COLO668 (cell line): ENCODE data around the gene CD86.

Experiments used
- DNase-seq: peaks from one replicate; lab custom pipeline; 2025; ENCODE audit not compliant: unreplicated experiment; lab: John Stamatoyannopoulos, UW

The CD86 gene

DNA sequence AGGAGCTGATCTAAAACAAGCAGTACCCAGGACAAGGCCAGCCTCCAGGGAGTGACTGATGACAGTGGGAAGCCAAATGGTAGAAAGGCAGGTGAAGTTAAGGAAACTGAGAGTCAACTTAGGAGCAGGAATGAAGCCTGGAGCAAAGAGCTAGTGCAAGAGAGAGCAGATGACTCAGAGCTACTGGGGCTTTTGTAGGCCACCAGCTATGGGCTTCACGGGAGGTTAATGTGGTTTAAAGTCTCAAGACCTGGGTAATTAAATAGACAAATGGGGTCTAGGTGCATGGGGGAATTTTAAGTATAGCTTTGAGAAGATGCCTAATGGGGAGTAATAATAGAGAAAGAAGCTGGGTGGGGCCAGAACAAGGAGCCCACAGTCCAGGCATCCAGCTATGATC lies 3.1 kb downstream of the CD86 start:
- no peak for DNase-seq

GRCh38 chr3:122060040-122060698 lies 5.0 kb downstream of the CD86 start:
- DNase-seq, result no peak

DNA sequence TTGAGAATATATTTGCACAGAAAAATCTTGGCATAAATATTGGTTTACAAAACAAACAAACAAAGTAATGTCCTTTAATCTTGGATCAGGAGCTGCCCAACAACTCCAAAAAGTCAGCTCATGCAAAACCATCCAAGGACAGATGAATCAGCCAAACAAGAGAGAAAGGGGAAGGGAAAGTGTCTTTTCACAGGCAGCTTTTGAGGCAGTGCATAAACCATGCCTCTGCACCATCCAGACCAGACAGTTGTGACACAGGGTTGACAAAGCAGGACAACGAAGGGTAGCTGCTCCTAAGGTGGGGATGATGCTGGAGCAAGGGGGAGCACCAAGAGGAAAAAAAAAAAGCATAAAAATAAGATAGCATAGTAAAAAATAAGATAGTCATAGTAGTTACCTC lies 8.7 kb downstream of the CD86 start:
- no peak for DNase-seq

DNA sequence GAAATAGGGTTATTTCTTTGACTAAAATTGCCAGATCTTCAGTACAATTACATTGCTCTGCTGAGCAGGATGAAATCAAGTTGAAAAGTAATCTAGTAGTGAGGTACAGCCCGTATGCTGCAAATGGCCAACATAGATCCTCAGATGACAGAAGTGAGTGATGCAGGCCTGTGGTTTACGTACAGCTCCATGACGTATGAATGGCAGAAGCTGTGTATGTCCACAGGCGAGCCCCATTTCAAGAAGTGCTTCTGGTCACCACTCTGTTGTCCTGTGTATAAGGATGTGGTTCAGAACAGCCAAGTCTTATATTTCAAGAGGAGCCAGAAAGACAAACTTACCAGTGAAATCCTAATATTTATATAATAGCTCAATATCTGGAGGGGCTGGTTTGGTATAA lies 9.2 kb downstream of the CD86 start:
- DNase-seq, result no peak

DNA sequence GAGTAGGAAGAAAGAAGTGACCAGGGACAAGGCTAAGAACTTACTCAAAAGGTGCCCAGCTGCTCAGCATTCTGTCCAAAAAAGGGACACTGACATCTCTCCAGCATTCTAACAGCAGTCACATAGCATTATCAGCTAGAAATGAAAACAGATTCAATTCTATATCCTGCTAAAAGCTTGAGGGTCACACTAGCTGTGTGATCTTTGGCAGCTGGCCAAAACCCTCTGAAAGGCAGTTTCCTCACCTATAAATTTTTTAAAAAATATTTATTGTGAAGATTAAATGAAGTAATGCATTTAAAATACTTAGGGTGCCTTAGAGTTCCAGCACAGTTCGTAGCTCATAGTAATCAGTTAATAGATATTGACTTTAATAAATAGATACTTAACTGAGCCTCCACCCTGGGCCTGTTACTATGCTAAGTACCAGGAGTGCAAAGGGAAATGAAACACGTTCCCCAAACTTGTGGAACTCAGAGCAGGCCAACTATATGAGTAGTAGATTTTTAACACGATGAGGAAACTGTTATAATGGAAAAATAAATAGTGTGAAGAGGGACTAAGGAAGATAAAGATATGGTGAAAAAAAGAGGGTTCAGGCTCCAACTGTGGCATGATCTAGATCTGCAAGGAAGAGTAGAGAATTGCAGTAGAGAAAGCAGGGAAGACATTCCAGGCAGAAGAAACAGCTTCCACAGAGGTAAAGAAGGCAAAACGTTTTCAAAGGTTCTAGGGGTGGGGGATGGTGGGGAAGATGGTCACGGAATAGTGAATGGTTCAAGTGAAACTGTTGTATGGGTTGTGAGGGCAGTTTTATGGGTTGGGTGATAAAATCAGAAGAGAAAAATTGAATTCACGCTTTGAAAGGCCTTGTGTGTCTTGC lies 11.4 kb downstream of the CD86 start:
- no peak for DNase-seq

GRCh38 chr3:122067214-122067550 lies 12.0 kb downstream of the CD86 start:
- DNase-seq, result no peak

DNA sequence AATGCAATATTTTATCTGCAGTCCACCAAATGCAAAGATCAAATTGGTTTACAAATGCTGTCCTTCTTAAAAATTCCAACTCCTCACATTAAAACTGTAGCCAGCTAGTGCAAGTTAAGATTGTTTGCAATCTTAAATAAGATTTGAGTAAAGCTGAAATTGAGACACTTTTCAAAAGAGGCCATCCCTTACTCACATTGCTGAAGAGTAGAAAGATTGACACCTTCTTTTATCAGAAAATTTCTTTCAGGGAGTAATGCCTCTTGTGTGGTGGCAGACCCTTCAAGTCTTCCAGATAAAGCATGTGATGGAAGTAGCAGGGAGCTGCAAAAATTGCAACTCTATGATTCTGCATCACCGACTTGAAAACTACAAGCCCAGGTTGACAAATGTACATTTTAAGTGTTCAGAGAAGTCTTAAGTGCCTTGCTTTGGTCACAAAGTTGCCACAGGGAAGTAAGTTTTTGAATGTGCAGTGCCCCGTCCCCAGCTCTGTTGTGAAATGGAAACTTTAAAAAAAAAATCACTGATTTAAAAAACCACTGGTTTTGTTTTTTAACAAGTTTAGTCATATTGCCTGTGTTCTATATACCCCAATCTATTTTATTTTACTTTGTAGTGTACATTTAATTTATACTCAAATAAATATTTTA lies 12.6 kb downstream of the CD86 start:
- DNase-seq, result no peak

- DNase-seq, result no peak
Observed at GRCh38 chr3:122074621-122075265, 19.6 kb downstream of the CD86 start.

DNA sequence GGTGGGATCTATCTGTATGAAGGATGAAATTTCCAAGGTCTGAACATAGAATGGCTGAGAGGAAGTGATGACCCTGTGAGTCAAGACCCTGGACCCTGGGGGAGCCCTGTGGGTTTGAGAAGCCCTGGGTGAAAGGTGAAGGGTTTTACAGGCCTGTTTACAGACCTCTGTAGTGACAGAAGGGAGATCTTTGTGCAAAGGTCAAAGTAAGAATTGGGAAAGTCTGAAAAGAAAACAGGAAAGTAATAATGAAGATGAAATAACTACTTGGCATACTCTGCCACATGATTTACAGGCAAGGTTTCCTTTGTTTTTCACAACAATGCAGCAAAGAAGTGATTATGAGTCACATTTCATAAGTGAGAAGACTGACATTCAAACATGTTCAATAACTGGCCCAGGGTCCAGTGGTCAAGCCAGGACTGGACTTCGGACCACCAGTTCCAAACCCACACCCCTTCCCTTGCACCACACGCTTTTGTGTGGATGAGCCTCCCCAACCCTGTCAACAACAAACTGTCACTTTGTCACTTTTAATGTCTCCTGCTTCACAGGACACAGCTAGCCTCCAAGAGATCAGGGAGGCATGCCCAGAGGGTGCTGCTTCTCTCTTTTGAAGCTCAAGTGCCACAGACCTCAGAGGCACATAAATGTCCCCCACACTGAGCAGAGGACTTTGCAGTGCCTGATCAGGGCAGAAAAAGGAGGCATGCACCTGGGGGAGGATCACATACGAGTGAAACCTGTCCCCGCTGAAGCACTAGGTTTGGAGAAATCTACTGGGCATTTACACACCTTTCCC lies 21.5 kb downstream of the CD86 start:
- no peak for DNase-seq

- no peak for DNase-seq
Observed at GRCh38 chr3:122077293-122078234, 22.4 kb downstream of the CD86 start.

DNA sequence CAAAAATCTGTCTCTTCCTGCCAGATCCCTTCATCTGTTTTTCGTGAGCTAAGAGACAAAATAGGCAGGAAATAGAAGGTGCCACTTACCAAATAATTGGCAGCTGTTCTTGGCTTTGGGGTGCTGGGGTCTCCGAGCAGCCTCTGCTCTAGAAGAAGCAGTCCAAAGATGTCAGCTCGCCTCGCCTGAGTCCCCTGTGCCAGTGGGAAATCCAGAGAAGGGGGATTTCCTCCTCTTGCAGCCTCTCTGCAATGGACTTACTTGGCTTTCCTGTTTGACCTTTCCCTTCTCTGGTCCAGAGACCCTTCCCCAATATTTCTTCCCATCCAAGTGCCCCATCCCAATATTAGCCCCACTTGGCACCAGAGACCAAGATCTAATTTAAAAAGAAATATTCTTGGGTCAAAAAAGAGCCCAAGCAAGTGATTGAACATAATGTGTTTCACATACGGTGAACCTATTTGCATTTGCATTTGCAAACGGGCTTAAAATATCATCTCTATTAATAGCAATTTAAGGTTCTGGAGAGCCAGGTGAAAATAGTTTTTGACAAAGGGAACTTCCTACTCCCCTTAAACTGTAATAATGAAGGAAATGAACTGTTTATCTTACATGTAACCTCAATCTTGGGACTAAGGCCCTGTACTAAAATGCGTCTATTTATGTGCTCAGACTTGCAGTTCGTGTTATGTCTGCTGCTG lies 23.2 kb downstream of the CD86 start:
- no peak for DNase-seq

- DNase-seq, result no peak
Observed at GRCh38 chr3:122079524-122080206, 24.5 kb downstream of the CD86 start.

DNA sequence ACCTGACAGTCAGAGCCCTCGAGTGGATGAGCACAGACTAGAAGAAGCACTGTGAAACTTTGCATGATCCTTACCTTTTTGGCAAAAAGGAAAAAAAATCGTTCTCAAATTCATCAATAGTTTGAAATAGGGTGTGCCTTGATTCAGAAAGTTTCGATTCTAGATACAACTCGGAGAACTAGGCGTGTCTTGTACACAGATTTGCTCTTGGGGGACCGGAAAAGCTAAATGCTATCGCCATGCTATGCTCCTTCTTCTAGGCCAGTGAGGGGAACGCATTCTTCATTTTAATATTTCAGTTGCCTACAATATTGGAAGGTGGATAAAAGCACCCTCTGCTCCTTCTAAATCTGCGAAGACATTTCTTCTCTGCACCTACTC lies 25.0 kb downstream of the CD86 start:
- no peak for DNase-seq

DNA sequence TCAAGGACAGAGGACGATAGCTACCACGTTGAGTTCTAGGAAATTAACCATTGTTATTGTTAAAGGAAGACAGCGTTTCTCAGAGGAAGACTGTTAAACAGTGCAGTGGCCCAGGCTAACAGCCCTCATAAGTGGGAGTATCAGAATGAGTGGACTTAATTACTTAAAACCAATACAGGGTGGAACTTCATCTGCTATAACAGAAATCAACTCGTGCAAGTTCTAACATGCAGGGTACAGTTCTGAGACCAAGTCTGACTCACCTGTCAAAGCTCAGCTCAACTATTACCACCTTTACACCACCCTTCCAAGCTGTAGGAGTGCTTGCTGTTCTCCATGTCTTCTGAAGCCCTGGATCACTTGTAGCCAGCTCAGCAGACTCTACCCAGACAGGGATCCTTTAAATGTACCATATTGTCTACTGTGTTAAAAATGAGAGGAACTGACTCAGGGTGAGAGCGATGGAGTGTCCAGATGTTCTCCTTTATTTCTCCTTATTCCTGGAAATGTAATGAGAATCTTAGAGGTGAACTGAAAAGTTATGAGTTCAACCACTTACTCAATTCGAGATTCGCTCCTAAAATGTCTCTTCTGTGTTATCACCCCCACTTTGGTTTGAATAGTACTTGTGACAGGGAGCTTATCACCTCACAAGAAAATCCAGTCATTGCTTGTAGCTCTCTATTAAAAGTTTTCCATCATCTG lies 26.5 kb downstream of the CD86 start:
- no peak for DNase-seq

DNA sequence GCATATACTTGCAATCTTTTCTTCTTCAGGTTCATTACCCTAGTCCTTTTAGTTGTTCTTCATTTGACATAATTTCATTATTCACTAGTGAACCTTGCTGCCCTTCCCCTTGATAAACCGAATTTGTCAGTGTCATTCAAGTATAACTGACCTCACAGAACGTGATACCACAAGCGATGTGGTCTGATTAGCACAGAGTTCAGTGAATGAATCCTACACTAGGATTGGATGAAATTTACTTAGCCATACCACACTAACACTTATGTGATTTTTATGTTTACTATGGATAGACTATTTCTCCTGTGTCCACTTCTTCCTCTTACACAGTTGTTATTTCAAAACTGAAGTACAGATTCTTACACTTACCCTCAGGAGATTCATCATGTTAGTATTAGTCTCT lies 27.2 kb downstream of the CD86 start:
- no peak for DNase-seq

GRCh38 chr3:122084799-122085198 lies 29.6 kb downstream of the CD86 start:
- DNase-seq, result no peak

GRCh38 chr3:122085673-122086072 lies 30.5 kb downstream of the CD86 start:
- no peak for DNase-seq

GRCh38 chr3:122088531-122088930 lies 33.4 kb downstream of the CD86 start:
- no peak for DNase-seq
